Activated B cell treated with CpG ODN at 0.5 μM for 24 hours (primary cell): ENCODE measurements around the gene RBM26. TPM values are rescaled to one million over a fixed set of nuclear protein-coding genes. Genes with fewer than 3 reads are reported as not detected.

Experiments used
- ATAC-seq: fragments of 200-7000 bp; cut with Tn5 transposase; one replicate; pipeline ENCODE4 v1.10.0; 2021; ENCODE audit warnings: low read depth, mild to moderate bottlenecking, moderate library complexity
- CTCF ChIA-PET: fragments of 350-600 bp; sonication (Branson Sonifier 250); formaldehyde crosslinking; loops from one replicate; lab custom pipeline; 2021; ENCODE audit warnings: antibody characterized with exemption; lab: Charles Lee
- POLR2A ChIA-PET: fragments of 350-600 bp; sonication (Branson Sonifier 250); formaldehyde crosslinking; loops from one replicate; lab custom pipeline; 2021; ENCODE audit warnings: antibody characterized with exemption; lab: Charles Lee
- DNase-seq: peaks from one replicate; pipeline ENCODE4 v3.0.0; 2022
- H3K27ac Mint-ChIP-seq: one replicate; pipeline ENCODE4 v1.8.0; 2020; ENCODE audit warnings: mixed read lengths
- H3K27me3 Mint-ChIP-seq: one replicate; pipeline ENCODE4 v1.8.0; 2021; ENCODE audit warnings: mixed read lengths
- H3K36me3 Mint-ChIP-seq: one replicate; pipeline ENCODE4 v1.8.0; 2021; ENCODE audit warnings: low read depth, mixed read lengths
- H3K4me1 Mint-ChIP-seq: one replicate; pipeline ENCODE4 v1.8.0; 2021; ENCODE audit warnings: mixed read lengths
- H3K4me3 Mint-ChIP-seq: one replicate; pipeline ENCODE4 v1.8.0; 2020; ENCODE audit warnings: mild to moderate bottlenecking, mixed read lengths
- H3K9me3 Mint-ChIP-seq: one replicate; pipeline ENCODE4 v1.8.0; 2020; ENCODE audit warnings: mixed read lengths
- CTCF ChIP-seq: fragments of 200-600 bp; IDR thresholded peaks from one replicate; pipeline ENCODE4 v1.8.0; 2022; ENCODE audit warnings: antibody characterized with exemption, mild to moderate bottlenecking
- intact Hi-C: fragments of 100-400 bp; cut with micrococcal nuclease; formaldehyde crosslinking; loops from one replicate; pipeline ENCODE4 v1.15.1; 2024
- total RNA-seq: library from RNA; stranded (reverse); gene quantifications from 2 replicates; pipeline ENCODE4 v1.2.3, GENCODE V29; 2022

Gene RBM26
- total RNA-seq, 1 donor from 2014 or later = 92.9 TPM

GRCh38 chr13:79369226-79369625 is 36.8 kb downstream of the RBM26 start:
- H3K27me3 Mint-ChIP-seq = no peaks in the 10 kb centered on the region
- H3K36me3 Mint-ChIP-seq = peaks cover 73% of the 10 kb centered on the region
- H3K4me3 Mint-ChIP-seq = no peak overlapping the region
- H3K27ac Mint-ChIP-seq = no peak overlapping the region
- ChIA-PET CTCF (no interaction called here), POLR2A (no interaction called here)
- intact Hi-C loops = no loop called here
- no peak for DNase-seq
- TF ChIP-seq CTCF = no peak
- no peak for ATAC-seq
- no peaks in the 10 kb centered on the region for H3K9me3 Mint-ChIP-seq
- no peaks in the 10 kb centered on the region for H3K4me1 Mint-ChIP-seq

DNA sequence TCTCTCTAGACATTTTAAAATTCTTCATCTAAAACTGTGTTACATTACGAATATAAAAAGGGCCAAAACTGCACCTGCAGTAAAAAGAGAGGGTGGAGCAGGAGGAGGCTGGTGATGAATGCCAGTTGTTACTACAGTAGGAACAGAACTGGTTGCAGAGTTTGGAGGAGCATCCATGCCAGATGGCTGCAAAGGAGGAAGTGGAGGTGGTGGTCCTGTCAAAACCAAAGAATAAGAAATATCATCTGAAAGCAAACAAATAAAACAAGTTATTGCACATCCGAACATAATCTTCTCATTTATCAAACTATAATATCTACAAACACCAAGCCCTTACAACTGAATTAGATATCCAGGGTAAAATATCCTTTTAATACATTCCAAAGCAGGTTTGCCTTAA is 40.1 kb downstream of the RBM26 start:
- H3K27me3 Mint-ChIP-seq = no peaks in the 10 kb centered on the region
- ATAC-seq = no peak
- intact Hi-C loops = loop anchor here (2.0 kb wide), 1 partner anchor 19 kb away; no protein-coding TSS in a partner anchor
- H3K4me3 Mint-ChIP-seq = no peak overlapping the region
- H3K4me1 Mint-ChIP-seq = peaks cover 4% of the 10 kb centered on the region
- ChIA-PET POLR2A (no interaction called here), CTCF (no interaction called here)
- H3K36me3 Mint-ChIP-seq = peaks cover 90% of the 10 kb centered on the region
- no peak for TF ChIP-seq CTCF
- H3K27ac Mint-ChIP-seq = no peak overlapping the region
- H3K9me3 Mint-ChIP-seq = no peaks in the 10 kb centered on the region
- no peak for DNase-seq

DNA sequence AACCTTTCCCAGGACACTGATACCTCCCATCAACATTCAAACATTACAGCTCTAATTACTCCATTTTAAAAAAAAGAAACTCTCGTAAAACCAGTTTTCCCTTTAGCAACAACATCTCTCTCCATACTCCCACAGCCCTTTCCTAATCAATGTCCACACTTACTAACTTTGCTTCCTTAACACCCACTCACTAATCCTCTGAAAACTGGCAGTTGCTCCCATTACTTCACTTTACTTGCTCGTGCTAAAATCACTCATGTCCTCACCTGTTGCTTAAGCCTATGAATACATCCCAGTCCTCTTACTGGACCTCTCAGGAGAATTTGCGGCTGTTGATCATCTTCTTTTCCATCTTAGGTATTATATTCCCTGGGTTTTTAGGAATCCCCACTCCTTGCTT is 44.8 kb downstream of the RBM26 start:
- Mint-ChIP-seq H3K4me1 (peaks cover 12% of the 10 kb centered on the region), H3K9me3 (no peaks in the 10 kb centered on the region), H3K27me3 (no peaks in the 10 kb centered on the region), H3K36me3 (peaks cover 84% of the 10 kb centered on the region), H3K4me3 (no peak overlapping the region), H3K27ac (no peak overlapping the region)
- CTCF ChIA-PET = no interaction called here
- ATAC-seq (no peak), DNase-seq (no peak)
- intact Hi-C loops = no loop called here
- POLR2A ChIA-PET = interaction anchor here (0.6 kb wide), 1 partner anchor 33 kb away, joined by 5 read pairs; no protein-coding TSS in a partner anchor
- TF ChIP-seq CTCF = no peak

DNA sequence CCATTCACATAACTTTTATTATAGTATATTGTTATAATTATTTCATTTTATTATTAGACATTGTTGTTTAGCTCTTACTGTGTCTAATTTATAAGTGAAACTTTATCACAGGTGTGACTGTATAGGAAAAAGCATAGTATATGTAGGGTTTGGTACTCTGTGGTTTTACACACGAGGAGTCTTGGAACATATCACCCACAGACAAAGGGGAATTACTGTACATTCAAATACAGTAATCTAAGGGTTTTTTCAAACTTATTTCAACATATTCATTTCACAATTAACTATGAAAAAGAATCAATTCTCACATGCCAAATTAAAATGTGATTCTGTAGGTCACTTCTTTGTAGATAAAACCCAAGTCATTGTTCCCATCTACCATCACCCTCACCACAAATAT is 46.0 kb downstream of the RBM26 start:
- intact Hi-C loops = no loop called here
- POLR2A ChIA-PET = no interaction called here
- CTCF ChIA-PET = no interaction called here
- no peak overlapping the region for H3K27ac Mint-ChIP-seq
- ATAC-seq (no peak), DNase-seq (no peak)
- no peak for TF ChIP-seq CTCF
- H3K4me1 Mint-ChIP-seq = peaks cover 12% of the 10 kb centered on the region
- H3K9me3 Mint-ChIP-seq = no peaks in the 10 kb centered on the region
- H3K27me3 Mint-ChIP-seq = no peaks in the 10 kb centered on the region
- peaks cover 86% of the 10 kb centered on the region for H3K36me3 Mint-ChIP-seq
- no peak overlapping the region for H3K4me3 Mint-ChIP-seq

- Mint-ChIP-seq H3K4me1 (peaks cover 12% of the 10 kb centered on the region), H3K36me3 (peaks cover 86% of the 10 kb centered on the region), H3K27me3 (no peaks in the 10 kb centered on the region), H3K27ac (peak overlapping the region; percentile 50), H3K4me3 (no peak overlapping the region), H3K9me3 (no peaks in the 10 kb centered on the region)
- POLR2A ChIA-PET = no interaction called here
- intact Hi-C loops = no loop called here
- DNase-seq (no peak), ATAC-seq (no peak)
- TF ChIP-seq CTCF = no peak
- CTCF ChIA-PET = no interaction called here
Observed at GRCh38 chr13:79359064-79359463, 47.0 kb downstream of the RBM26 start.
